GM12875 (cell line): ENCODE measurements around the gene ATP11A.

Experiments
- H3K4me3 ChIP-seq: one replicate; pipeline ENCODE4 v1.5.1; 2011; ENCODE audit warnings: low read depth, low read length, control low read depth
- CTCF ChIP-seq: IDR thresholded peaks from 2 replicates; pipeline ENCODE4 v1.5.1; 2011; ENCODE audit warnings: low read depth, mild to moderate bottlenecking, control low read depth, inconsistent platforms, low read length, moderate library complexity, borderline replicate concordance; ENCODE audit not compliant: insufficient read depth

Gene ATP11A

DNA sequence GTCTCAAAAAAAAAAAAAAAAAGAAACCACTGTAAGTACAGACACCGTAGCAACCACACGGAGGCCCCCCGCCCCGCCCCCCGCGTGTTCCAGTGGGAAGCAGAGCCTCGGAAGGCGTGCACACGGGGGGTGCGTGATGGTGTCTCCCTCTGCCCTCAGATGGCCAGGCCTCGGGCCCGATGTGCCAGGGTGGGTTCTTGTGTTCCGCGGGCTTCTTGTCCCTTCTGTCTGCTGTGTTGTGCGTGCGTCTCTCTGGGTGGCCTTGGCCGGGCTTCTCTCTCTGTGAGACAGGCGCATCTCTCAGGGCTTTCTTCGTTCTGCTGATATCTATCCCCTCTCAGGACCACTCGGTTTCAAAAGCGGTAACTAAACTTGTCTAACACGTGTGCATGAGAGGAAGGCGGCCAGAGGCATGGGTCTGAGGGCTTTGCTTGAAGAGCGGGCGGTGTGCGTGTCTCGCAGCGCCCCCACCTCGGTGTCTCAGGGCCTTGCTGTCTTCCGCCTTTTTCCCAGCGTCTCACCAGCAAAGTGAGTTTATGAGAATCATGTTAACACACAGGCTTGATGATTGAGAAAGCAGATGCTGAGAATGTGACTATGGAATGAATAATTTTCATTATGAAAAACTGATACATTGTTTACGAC lies 12.6 kb downstream of the ATP11A start:
- no peak overlapping the region for H3K4me3 ChIP-seq
- no peak for TF ChIP-seq CTCF

GRCh38 chr13:112702986-112703379 lies 13.1 kb downstream of the ATP11A start:
- no peak for TF ChIP-seq CTCF
- H3K4me3 ChIP-seq: no peak overlapping the region

DNA sequence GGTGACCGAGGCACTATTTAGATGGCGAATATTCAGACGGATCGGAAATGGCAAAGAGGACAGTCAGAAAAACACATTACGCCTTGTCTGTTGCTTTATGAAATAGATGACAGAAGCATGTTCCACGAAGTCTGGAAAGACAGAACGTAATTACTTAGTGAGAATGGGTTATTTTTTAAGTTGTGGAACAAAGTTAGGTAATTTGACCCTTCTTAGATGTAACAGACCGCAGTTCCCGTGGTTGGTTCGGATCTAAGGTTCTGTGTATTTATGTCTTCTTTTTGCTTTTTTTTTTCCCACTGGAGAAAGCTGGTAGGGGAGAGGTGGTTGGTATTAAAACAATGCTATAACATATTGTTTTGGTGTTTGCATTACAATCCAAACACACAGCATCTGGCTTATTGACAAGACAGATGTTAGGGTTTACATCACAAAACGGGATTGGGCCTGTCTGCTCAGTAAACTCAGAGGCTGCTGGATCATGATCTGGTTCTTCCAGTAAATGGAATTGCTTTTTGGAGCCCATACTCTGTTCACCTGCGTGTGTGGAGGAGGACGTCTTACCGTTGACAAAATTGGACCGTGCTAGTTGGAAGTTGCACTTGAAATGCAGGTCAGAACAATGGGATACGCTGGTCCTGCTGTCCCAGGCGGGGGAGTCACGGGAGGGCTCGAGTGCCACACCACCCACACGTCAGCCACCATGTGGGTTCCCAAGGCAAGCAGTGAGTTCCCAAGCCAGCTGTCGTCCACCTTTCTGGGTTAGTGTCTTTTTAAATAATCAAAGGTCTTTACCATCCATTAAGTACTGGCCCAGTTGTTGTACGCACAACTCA lies 13.8 kb downstream of the ATP11A start:
- no peak overlapping the region for H3K4me3 ChIP-seq
- TF ChIP-seq CTCF: no peak

- no peak for TF ChIP-seq CTCF
- no peak overlapping the region for H3K4me3 ChIP-seq
Measured at GRCh38 chr13:112704308-112705145, 14.7 kb downstream of the ATP11A start.

- H3K4me3 ChIP-seq: no peak overlapping the region
- TF ChIP-seq CTCF: no peak
Measured at GRCh38 chr13:112705286-112705685, 15.4 kb downstream of the ATP11A start.

DNA sequence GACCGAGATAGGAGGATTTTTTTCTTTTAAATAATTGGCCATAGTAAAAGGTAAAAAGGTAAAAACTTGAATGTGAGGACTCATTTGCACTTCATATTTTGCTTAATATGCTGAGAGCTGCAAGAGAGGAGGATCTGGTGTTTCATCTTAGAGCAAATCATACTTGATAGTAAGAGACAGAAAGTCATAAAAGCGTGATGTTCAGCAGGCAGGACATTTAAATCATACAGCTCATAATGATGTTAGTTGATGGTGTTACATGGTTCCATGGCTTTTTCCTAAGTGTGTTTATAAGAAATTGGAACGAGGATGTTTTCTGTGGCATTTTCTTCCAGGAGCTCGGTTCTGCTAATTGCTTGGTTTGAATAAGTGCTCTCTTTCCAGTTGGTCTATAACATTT lies 16.3 kb downstream of the ATP11A start:
- H3K4me3 ChIP-seq: no peak overlapping the region
- TF ChIP-seq CTCF: no peak
